HG03565 (cell line): ENCODE data around the gene CENATAC.
"Not testable (repeated sequence)": the region's sequence is repeated elsewhere in the genome, so short reads cannot be mapped to it uniquely, and the experiment has no call there.

ENCODE experiments used
- ATAC-seq: cut with Tn5 transposase; IDR thresholded peaks from one replicate; pipeline ENCODE4 v1.9.1; 2021; ENCODE audit warnings: mild to moderate bottlenecking, moderate library complexity; ENCODE audit not compliant: unreplicated experiment

Gene CENATAC, protein sequence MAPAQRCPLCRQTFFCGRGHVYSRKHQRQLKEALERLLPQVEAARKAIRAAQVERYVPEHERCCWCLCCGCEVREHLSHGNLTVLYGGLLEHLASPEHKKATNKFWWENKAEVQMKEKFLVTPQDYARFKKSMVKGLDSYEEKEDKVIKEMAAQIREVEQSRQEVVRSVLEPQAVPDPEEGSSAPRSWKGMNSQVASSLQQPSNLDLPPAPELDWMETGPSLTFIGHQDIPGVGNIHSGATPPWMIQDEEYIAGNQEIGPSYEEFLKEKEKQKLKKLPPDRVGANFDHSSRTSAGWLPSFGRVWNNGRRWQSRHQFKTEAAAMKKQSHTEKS

GRCh38 chr11:118997627-118998387, at the start of gene CENATAC:
Gene CENATAC, plus strand, starts transcription at chr11:118998138. Its CDS starts 60 bp downstream, at chr11:118998198.
- ATAC-seq: peak; percentile 82

DNA sequence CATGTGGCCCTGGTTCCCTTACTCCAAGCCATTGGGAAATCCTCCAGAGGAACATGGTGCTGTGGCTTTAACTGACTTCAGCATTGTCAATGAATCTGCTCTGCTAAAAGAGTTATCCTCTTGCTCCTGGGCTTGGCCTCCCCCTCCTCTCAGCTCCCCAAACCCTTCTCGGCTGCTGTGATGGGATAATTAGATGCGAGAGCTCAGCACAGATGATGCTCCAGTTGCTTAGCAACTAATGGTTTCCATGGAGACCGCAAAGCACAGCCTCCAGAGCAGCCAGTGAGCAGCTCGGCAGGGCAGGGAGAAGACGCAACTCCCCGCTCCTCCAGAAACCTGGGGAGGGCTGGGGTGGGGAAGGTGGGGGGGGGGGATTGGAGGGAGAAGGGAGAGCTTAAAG, 44.7 kb upstream of the CENATAC start:
- ATAC-seq: no peak

- ATAC-seq: not testable (repeated sequence)
Measured at GRCh38 chr11:118953976-118954375, 44.0 kb upstream of the CENATAC start.

GRCh38 chr11:118956094-118956846, 41.7 kb upstream of the CENATAC start, which contains the start of gene UPK2:
Gene UPK2, plus strand, starts transcription at chr11:118956298. Its CDS starts 53 bp downstream, at chr11:118956351.
- ATAC-seq: peak; percentile 45

DNA sequence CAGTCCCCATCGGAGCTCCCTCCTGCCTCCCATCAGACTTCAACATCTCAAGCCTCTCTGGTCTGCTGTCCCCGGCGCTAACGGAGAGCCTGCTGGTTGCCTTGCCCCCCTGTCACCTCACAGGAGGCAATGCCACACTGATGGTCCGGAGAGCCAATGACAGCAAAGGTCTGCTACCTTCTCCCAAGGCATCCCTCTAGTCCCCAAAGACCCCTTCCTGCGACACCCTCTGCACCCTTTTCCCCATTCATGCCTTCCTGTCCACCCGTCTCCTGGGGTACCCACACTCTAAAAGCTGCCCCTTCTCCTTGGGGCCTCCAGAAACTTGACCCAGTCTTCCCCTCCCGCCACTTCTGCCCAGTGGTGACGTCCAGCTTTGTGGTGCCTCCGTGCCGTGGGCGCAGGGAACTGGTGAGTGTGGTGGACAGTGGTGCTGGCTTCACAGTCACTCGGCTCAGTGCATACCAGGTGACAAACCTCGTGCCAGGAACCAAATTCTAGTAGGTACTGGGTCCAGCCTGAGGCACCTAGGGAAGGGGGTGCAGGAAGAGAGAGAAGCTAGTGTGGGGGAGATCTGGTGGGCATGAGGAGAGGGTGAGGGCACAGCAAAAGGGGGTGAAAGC, 41.0 kb upstream of the CENATAC start:
- no peak for ATAC-seq

DNA sequence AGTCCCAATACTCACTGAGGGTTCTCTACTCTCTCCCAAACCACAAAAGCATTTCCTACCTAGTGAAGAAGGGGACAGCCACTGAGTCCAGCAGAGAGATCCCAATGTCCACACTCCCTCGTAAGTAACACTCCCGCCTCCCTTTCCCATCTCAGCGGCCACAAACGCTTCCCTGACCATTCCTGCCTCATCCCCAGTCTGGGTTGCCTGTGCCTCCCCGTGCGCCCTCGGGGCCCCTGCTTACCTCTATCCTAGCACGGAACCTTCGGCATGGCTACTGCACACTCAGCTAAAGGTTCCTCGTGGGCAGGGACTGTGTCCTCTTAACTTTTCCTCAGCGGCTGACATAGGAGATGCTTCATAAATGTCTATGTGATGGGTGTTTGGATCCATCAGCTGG, 40.4 kb upstream of the CENATAC start:
- ATAC-seq: no peak

DNA sequence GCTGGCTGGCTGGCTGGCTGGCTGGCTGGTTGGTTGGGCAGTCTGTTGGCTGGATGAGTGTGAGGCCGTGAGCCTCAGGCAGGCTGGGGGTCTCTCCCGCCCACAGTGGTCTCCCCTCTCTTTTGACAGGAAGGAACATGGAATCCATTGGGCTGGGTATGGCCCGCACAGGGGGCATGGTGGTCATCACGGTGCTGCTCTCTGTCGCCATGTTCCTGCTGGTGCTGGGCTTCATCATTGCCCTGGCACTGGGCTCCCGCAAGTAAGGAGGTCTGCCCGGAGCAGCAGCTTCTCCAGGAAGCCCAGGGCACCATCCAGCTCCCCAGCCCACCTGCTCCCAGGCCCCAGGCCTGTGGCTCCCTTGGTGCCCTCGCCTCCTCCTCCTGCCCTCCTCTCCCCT, 40.0 kb upstream of the CENATAC start:
- no peak for ATAC-seq

GRCh38 chr11:118958577-118958976, 39.4 kb upstream of the CENATAC start:
- no peak for ATAC-seq

GRCh38 chr11:118961189-118961588, 36.7 kb upstream of the CENATAC start:
- no peak for ATAC-seq

GRCh38 chr11:118961591-118961990, 36.3 kb upstream of the CENATAC start:
- ATAC-seq: no peak

GRCh38 chr11:118969508-118969907, 28.4 kb upstream of the CENATAC start:
- ATAC-seq: not testable (repeated sequence)

GRCh38 chr11:118971646-118972045, 26.3 kb upstream of the CENATAC start, which contains the start of gene FOXR1:
Gene FOXR1, plus strand, starts transcription at chr11:118971761. Its CDS starts 171 bp downstream, at chr11:118971932.
- no peak for ATAC-seq

DNA sequence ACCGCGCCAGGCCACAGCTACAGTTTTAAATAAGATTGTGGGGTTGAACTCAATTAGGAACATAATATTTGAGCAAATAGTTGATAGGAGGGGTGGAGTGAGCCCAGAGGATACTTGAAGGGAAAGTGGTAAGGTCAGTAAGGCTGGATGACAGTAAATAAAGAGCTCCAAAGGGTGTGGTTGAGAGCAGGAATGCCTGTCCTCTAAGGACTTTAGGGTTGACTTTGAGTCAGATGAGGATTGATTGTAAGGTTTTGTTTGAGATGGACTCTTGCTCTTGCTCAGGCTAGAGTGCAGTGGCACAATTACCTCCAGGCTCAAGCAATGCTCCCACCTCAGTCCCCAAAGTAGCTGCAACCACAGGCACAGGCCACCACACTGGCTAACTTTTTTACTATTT, 24.0 kb upstream of the CENATAC start:
- no peak for ATAC-seq

GRCh38 chr11:118975771-118976709, 21.9 kb upstream of the CENATAC start:
- no peak for ATAC-seq

DNA sequence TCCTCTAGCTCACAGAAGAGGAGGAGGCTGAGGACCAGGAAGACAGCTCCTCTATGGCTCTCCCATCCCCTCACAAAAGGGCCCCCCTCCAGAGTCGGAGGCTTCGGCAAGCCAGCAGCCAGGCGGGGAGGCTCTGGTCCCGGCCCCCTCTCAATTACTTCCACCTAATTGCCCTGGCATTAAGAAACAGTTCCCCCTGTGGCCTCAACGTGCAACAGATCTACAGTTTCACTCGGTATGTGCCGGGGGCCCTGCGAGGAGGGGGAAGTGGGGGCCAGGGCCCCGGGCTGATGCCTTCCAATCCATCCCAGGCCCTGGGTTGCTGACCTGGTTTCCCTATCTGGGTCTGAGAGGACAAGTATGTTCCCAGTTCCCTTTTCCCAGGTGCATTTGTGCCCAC, 18.5 kb upstream of the CENATAC start:
- no peak for ATAC-seq

- ATAC-seq: no peak
Measured at GRCh38 chr11:118980191-118980881, 17.6 kb upstream of the CENATAC start.

- ATAC-seq: not testable (repeated sequence)
Measured at GRCh38 chr11:118984337-118984736, 13.6 kb upstream of the CENATAC start.

DNA sequence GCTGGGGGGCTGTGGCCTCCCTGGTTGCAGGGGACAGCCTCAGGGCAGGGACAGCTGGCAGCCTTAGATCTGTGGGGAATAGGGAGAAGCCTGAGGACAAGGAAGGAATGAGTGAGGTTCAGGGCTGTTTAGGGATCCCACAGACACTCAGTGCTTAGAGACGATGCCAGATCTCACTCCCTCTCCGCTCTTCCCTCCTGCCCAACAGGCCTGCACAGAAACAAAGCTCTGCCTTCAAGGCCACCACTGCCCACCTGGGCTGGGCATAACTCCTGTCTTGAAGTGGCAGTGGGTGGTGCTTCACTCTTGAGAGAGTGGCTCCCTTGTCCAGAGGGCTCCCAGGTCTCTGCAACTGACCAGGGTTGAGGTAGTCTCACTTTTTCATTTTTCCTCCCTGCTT, 13.1 kb upstream of the CENATAC start:
- no peak for ATAC-seq

DNA sequence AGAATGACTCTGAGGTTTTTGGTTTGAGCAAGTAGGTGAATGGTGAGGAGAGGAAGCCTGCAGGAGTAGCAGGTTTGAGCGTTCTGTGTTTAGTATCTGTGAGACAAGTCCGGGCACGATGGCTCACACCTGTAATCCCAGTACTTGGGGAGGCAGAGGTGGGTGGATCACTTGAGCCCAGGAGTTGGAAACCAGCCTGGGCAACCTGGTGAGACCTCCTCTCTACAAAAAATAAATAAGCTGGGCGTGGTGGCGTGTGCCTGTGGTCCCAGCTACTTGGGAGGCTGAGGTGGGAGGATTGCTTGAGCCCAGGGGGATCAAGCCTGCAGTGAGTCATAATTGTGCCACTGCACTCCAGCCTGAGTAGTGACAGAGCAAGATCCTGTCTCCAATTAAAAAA, 9.7 kb upstream of the CENATAC start:
- ATAC-seq: no peak
